HTR-8/SVneo (cell line): ENCODE data around the gene RRAS2.
"Not testable (repeated sequence)": the region's sequence is repeated elsewhere in the genome, so short reads cannot be mapped to it uniquely, and the experiment has no call there.

ENCODE experiments used
- DNase-seq: peaks from one replicate; pipeline ENCODE4 v3.0.0; 2011; ENCODE audit warnings: low spot score, mixed read lengths; ENCODE audit not compliant: insufficient read length
- FAIRE-seq: peaks from 2 replicates; lab custom pipeline; 2011; peaks lifted over from hg19 to GRCh38; lab: Jason Lieb, UNC

Gene RRAS2

DNA sequence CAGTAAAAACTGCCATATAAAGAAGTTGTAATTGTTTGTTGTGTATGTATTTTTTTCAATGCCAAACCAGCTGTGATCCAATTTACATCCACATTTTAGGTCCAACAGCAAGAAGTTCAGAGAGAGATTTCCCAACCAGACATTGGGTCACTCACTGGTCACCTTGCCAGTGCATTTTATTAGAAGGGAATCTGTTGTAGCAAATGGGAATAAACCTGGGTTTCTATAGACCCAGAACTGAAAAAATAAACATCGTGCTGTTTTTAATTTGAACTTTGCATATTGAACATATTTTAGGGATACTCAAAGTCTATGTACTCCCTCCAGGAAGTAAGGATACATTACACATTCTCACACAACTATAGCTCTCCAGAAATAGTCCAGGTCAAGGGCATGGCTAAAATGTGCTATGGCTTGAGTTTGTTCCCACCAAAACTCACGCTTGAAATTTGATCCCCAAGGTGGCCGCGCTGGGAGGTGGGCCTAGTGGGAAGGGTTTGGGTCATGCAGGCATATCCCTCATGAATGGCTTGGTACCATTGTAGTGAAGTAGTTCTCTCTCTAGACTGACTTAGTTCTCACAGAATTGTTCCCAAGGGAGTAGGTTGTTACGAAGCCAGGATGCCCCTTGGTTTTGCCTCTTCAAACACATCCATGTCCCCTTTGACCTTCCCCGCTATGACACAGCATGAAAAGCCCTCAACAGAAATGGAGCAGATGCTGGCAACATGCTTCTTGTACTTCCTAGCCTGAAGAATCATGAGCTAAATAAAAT is 90.9 kb downstream of the RRAS2 start:
- DNase-seq, result no peak
- no peak for FAIRE-seq

DNA sequence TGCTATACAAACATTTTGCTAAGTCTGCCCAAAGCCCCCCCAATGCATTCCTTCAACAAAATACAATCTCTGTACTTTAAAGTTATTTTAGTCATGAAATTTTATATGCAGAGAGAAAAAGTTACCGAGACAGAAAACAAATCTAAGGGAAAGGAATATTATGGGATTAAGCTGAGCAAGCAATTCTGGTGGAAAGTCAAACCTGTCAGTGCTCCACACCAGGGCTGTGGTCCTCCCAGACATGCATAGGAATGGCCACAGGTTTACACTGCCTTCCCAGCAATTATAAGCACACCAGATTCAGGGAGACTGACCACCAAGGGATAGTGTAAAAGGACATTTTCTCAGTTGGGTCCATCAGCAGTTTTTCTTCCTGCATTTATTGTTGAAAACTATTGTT is 92.4 kb downstream of the RRAS2 start:
- FAIRE-seq (no peak), DNase-seq (no peak)

DNA sequence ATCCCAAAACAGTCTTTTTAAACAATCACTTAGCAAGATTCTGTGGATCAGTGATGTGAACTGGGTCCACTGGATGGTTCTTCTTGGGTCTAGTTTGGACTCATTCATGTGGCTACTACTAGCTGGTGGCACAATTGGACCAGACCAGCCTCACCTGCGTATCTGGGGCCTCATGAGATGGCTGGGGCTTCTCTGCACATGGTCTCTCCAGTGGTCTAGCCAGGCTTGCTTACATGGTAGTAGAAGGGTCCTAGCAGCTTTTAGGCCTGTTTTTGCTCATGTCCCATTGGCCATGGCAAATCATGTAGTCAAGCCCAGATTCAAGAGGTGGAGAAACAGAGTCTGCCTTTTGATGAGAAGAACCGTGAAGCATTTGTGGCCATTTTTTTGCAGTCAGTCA is 94.0 kb downstream of the RRAS2 start:
- DNase-seq (no peak), FAIRE-seq (no peak)

DNA sequence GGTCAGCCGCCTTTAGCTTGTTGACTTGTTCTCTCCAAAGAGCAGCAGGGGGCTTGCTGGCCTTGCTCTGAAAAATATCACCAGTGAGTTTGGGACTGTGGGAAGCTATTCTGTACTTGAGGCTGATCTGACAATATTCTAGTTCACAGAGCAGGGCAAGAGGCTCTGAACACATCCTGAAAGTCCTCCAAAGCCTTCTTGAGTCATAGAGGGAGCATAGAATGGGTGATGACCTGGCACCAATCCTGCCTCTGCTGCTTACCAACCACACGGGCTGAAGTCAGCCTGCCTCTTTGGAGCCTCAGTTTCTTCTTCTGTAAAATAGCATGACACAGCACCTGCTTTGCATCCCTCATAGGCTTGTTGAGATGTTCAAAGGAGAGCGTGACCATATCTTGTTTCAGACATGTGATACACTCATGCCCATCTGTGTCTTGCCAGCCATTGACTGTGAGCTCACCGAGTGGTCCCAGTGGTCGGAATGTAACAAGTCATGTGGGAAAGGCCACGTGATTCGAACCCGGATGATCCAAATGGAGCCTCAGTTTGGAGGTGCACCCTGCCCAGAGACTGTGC is 96.6 kb downstream of the RRAS2 start:
- FAIRE-seq (no peak), DNase-seq (no peak)

DNA sequence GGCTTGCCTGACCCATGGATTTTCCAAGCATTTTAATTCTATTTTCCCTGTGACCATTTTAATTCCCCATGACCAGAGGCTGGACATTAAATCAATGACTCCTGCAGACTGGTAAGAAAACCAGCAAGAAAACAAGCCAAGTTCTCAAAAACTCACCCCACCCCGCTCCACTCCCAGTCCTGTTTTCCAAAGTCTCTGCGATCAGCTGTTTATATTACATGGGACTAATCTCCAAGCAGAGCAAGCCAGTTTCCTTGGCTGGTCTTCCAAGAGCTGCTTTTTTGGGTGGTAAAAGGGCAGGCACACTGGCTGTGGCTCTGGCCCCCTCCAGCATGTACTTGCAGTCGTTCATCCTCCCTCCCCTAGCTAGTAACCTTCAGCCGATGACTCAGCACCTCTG is 97.9 kb downstream of the RRAS2 start:
- no peak for FAIRE-seq

DNA sequence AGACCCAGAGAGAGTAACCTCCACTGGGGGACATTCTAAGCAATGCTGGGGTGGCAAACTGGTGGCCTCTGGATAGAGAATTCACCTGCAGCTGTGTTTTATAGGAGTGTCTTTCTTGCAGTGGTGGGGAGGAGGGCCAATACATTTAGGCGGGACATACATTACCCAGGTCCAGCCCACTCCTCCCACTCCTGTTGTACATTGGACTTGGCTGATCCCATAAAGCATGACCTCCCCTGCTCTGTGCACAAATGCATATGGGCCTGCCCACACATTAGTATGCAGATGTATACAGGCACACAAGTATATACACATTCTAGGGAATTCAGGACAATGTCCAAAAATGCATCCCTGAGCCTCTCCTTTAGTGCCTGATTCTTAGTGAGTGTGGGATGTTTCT is 99.1 kb downstream of the RRAS2 start:
- DNase-seq (no peak), FAIRE-seq (no peak)

More for the DNA sequence above, 97.9 kb downstream of the RRAS2 start:
- DNase-seq, result no peak

DNA sequence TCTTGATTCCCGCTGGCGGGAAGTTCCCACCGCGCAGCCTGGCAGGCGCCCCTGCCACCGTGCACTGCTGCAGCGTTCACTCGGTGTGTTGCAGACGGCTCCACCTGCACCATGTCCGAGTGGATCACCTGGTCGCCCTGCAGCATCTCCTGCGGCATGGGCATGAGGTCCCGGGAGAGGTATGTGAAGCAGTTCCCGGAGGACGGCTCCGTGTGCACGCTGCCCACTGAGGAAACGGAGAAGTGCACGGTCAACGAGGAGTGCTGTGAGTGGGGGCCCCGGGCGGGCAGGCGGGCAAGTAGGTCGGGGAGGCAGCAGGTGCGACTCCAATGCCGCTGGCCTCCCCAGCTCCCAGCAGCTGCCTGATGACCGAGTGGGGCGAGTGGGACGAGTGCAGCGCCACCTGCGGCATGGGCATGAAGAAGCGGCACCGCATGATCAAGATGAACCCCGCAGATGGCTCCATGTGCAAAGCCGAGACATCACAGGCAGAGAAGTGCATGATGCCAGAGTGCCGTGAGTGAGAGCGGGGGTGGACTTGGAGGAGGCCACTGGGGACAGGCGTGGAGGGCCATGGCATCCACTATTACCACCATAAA is 99.7 kb downstream of the RRAS2 start:
- DNase-seq (no peak), FAIRE-seq (no peak)

DNA sequence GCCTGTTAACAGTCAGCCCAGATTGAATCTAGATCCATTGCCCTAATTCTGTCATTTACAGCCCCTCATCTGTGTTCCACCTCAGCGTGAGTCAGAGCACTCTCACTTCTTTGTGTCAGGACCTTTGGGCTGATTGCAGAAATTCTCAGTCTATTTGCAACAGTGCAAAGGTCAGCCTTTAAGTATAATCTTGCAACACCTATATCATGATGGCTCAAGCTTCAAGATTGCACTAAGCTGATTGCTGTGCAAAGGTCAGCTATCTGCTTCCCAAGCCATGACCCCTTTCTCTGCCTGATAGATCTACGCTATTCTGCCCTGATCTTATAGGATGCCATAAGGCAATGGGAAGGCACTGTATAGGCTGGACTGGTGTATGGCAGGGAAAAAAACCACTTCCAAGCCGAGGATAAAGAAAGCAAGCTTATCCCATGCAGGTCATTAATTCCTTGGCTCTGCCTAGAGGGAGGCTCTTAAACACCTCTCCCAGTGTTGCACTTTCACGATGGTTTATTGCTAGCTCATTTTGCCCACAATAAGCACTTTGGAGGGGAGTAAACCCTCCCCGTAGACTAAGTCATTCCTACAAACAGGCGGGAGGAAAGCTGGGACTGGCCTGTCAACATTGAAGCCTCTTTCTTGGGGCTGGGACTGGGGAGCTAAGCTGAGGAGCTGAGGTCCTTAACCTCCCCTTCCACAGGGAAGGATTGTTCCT is 100.6 kb downstream of the RRAS2 start:
- DNase-seq (peak; percentile 43), FAIRE-seq (no peak)

DNA sequence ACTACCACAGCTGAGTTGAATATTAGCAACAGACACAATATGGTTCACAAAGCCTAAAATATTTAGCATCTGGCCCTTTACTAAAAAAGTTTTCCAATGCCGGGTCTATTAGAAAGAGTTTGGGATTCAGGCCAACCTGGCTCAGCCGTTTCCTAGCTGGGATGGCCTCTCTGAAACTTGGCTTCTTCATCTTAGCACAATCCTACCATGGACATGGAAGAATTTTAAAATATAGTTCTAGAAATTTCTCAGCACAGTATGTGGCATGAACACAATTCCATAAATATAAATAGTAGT is 103.8 kb downstream of the RRAS2 start:
- DNase-seq (no peak), FAIRE-seq (no peak)

DNA sequence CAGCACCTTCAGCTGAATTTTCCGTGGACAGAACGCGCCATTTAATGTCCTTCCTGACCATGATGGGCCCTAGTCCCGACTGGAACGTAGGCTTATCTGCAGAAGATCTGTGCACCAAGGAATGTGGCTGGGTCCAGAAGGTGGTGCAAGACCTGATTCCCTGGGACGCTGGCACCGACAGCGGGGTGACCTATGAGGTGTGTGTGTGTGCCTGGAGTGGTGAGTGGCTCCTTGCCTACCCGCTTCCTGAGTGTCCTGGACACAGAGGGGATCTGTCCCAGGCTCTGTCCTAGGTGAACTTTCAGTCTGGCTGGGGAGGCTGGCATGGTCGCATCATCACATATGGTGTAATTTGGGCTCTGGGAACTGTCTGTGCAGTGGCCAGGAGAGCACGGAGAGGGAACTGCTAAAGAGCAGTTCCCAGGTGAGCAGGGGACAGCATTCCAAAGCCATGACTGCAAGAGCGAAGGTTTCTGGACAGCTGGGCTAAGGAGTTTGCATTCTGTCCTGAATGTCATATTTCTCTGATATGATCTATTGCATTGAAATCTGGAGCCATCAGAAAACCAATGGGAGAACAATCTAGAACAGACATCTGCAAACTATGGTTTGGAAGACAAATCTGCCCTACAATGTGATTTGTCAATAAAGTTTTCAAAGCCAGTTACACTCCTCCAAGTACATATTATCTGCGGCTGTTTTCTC is 104.3 kb downstream of the RRAS2 start:
- no peak for DNase-seq
- no peak for FAIRE-seq

DNA sequence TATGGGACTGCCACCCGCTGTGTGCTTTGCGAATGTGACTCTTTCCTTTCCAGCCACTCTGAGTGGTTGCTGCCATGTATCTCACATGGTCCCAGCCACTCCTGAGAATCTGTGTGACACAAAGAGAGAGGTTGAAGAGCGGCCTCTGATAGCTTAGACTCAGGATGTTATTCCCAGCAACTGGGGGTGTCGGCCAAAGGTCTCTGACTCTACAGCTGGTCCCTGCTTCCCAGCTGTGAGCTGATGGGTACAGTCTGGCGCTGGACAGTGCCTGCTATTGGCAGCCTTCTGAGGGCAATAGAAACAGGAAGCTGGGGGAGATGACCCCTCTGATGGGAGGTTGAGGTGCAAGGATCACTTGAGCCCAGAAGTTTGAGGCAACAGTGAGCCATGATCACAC is 105.1 kb downstream of the RRAS2 start:
- FAIRE-seq (no peak), DNase-seq (no peak)

DNA sequence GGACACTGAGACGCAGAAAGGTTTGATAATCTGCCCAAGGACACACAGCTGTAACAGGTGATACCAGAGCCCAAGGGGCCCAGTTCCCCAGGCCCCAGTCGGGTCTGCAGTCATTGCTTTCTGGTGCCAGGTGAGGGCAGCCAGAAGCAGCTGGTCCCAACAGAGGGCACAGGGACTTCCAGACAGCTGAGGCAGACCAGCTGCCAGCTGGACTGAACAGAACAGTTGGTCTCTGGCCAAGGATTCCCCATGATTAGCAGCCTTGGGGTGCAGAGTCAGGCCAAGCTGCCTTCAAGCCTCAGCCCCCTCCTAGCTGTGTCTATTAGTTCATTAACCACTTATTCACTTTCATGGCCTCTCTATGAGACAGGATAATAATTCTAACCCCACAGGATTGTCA is 105.6 kb downstream of the RRAS2 start:
- DNase-seq (no peak), FAIRE-seq (no peak)

DNA sequence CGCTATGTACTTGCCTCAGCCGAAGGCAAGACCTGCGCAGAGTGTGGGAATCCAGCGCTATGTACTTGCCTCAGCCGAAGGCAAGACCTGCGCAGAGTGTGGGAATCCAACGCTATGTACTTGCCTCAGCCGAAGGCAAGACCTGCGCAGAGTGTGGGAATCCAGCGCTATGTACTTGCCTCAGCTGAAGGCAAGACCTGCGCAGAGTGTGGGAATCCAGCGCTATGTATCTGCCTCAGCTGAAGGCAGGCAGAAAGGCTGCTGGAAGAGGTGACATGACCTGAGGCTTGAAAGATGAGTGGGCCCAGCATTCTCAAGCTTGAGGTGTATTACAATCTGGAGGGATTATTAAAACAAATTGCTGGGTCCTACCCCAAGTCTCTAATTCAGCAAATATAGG is 106.5 kb downstream of the RRAS2 start:
- not testable (repeated sequence) for FAIRE-seq, DNase-seq

DNA sequence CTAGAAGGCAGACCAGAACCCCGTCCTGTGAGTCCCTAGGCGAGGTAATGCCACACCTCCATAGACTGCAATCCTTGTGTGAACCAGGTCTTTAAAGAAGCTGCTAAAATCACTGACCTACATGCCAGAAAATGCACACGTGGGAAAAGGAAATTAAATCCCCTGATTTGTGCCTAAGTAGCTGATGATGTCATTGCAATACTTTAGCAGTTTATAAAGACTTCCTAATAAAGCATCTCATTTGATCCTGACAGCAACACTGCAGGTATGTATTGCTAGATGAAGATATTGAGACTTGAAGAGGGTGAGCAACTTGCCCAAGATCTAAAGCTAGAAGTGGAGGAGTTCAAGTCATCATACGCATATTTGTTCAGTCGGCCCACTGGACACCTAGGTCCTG is 107.2 kb downstream of the RRAS2 start:
- DNase-seq (no peak), FAIRE-seq (no peak)

DNA sequence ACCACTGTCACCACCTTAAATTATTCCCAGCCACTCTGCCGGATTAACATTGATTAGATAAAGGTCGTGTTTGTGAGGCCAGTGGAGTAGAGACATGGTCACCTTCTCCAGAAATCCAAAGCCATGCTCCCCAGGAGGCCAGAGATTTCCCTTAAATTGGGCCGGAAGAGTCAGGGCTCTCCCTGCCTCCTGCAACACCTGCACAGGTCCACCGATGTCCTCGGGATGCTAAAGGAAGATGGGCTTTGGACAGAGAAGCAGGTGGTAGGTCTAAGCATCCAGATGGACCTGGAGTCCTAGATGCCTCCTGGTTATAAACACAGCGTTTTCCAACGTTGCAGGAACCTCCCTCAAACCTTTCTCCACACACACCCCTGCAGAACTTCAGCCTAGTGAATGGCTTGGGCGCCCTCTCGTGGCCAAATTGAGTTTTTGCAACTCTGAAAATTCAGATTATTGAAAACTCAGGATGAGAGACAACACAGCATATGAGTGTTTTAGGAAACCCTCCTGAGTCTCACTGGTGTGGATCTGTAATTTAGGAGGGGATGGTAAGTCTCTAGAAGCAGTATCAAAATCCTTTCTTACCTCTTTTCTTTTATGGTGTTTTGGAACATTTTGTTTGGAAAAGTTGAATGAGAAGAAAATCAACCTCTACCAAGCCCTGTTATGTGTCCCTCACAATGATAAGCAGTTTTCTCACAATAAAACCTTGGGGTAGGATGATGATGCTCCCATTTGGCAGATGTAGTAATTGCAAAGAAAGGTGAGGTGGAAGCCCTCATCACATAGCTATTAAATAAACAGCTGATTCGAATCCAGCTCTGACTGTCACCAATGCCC is 109.6 kb downstream of the RRAS2 start:
- DNase-seq (peak; percentile 49), FAIRE-seq (no peak)

DNA sequence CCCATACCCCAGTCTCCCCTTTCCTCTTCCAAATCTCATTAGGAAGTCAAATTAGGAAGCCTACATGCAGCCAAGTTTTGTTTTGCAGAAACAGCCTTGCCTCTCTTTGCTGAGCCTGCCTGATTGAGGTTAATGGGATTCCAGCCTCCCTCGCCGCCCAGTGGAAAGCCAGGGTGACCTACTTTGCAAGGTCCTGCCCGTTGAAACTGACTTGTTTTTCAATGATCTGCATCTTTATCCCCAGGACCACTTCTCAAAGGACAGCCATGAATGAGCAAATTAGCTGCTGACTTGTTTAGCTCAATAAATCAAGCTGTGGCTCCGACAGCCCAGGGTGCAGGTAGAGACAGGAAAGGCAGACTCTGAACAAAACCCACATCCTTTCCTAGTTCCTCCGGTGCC is 110.4 kb downstream of the RRAS2 start:
- FAIRE-seq, result no peak
- DNase-seq, result no peak

DNA sequence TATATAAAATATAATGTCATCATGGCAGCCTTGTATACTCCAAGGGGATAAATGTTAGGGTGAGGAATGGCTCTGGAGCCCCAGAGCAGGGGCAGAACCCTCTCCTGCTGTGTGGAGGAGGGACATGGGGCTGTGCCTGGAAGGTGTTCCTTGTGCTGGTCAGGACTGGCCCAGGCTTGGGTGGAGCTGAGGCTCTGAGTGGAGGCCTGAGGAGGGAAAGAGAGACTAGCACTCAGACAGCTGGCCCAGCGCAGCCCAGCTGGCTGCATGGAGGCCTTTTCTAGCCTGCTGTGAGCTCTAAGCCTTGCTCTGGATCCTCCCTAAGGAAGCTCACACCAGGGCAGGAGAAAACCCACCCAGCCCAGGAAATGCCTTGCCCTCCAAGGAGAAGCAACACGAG is 113.5 kb downstream of the RRAS2 start:
- no peak for FAIRE-seq

DNA sequence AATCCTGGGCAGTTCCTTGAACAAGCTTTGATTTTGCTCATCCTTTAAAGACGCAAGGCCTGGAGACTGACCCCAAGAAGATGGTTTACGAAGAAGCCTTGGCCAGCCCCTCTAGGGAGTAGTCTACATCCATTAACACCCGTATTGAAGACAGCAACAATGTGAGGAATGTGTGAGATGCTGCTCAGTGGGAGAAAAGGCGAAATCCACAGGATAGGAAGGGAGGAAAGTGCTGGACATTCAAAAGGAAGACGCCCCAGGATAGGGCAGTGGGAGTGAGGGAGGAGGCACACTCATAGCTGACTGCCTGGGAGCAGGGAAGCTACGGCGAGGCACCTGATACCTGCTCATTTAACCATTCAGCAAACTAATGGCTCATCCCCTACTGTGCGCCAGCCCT is 114.1 kb downstream of the RRAS2 start:
- FAIRE-seq, result no peak
- no peak for DNase-seq

More for the DNA sequence above, 113.5 kb downstream of the RRAS2 start:
- DNase-seq, result no peak

DNA sequence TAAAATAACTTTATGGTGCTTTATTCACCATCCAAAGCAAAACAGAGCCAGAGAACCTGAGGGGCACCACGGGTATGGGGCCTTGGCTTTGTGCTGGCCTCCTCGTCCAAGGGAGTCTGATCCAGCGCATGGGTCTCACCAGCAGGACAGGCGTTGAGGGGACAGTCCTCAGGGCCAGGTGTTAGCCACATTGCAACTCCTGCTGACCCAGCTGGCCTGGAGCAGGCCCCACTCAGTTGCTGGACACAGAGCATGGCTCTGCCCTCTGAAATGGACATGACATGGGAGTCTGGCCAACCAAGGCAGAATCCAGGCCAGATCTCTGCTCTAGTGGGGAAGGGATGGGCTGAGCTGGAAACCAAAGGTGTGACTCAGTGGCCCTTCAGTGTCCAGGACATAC is 116.2 kb downstream of the RRAS2 start:
- FAIRE-seq, result no peak
- DNase-seq, result no peak

DNA sequence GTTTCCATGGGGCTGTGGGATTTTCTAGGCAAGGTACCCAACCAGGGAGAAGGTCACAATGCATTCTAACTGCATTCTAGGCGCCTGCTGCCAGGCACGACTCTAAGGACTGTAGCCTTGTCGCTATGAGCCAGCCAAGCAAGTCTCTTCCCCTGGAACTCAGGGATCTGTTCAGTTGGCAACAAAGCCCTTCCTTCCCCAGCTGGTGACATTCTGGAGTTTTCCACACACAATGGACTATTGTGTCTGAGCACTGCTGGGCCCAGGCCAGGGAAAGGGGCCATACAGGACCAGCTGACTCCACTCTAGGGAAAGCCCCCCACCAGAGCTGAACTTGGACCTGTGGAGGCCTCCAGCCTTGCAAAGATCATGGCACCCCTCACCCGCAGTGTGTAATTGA is 116.8 kb downstream of the RRAS2 start:
- no peak for FAIRE-seq
- no peak for DNase-seq
